ENCODE measurements around the gene CNIH1. TPM values are rescaled to one million over a fixed set of nuclear protein-coding genes. Genes with fewer than 3 reads are reported as not detected.
"Not testable (repeated sequence)": the region's sequence is repeated elsewhere in the genome, so short reads cannot be mapped to it uniquely, and the experiment has no call there.

Gene CNIH1
- total and polyA plus RNA-seq, 4 donors, result 44.1 to 145 (median 85.7) TPM

DNA sequence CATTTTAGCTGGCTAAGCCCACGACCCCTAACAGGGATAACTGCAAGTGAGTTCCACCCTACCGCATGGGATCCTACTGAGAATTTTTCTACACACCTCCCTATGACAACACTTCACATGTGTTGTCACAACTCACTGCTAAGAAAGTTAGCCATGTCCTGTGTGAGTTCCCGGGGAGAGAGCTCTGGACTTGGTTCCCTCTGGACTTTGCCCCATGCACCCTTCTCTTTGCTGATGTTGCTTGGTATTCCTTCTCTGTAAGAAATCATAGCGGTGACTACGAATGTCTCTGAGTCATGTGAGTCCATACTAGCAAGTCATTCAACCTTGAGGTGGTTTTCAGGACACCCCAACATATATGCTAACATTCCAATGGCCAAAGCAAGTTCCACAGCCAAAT is 53.8 kb downstream of the CNIH1 start:
- no peaks in the 10 kb centered on the region for H3K4me1 ChIP-seq (ENCODE audit: control insufficient read depth in 5 of 5, insufficient read depth in 5 of 5, low read length in 5 of 5)
- ATAC-seq (ENCODE audit: insufficient read depth, low FRiP score) (no peak), DNase-seq (no peak)
- TF ChIP-seq, protein P1, sequence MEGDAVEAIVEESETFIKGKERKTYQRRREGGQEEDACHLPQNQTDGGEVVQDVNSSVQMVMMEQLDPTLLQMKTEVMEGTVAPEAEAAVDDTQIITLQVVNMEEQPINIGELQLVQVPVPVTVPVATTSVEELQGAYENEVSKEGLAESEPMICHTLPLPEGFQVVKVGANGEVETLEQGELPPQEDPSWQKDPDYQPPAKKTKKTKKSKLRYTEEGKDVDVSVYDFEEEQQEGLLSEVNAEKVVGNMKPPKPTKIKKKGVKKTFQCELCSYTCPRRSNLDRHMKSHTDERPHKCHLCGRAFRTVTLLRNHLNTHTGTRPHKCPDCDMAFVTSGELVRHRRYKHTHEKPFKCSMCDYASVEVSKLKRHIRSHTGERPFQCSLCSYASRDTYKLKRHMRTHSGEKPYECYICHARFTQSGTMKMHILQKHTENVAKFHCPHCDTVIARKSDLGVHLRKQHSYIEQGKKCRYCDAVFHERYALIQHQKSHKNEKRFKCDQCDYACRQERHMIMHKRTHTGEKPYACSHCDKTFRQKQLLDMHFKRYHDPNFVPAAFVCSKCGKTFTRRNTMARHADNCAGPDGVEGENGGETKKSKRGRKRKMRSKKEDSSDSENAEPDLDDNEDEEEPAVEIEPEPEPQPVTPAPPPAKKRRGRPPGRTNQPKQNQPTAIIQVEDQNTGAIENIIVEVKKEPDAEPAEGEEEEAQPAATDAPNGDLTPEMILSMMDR (IDR thresholded peaks at IDR 0.05; ENCODE audit: control extremely low read depth, extremely low read depth), result no peak
- H3K4me3 ChIP-seq, result no peak overlapping the region
- no peaks in the 10 kb centered on the region for H3K27me3 ChIP-seq (ENCODE audit: control insufficient read depth in 3 of 3, insufficient read depth in 3 of 3, low read length in 2 of 3)
- WGBS, 2 donors, result 93 to 96% methylated on average over 5 of the region's 5 CpGs
- H3K36me3 ChIP-seq (ENCODE audit: control insufficient read depth in 4 of 4, insufficient read depth in 4 of 4, low read length in 4 of 4), result no peaks in the 10 kb centered on the region
- no peak overlapping the region for H3K9ac ChIP-seq (ENCODE audit: insufficient read depth in 1 of 2, low read length in 2 of 2)
- H3K27ac ChIP-seq (ENCODE audit: low read depth in 1 of 2, low read length in 1 of 2), result no peak overlapping the region
- no peaks in the 10 kb centered on the region for H3K9me3 ChIP-seq (ENCODE audit: control insufficient read depth in 4 of 4, insufficient read depth in 3 of 4, low read length in 3 of 4)

DNA sequence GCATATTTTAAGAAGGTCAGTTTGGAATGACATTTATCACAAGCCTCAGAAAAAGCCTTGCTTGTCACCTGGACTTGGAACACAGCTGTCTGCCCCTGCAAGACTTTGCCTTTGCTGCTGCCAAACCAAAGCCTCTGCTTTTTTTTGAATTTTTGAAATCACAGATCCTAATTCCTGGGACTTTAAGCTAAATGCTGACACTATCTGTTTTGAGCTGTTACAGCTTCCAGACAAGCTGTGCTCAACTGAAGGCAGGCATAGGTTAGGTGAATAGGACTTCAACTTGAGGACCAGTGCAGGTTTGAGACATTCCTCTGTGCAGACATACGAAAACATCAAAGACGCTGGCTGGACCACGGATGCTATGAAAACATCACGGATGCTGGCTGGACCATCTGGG is 55.6 kb downstream of the CNIH1 start:
- no peak for ATAC-seq (ENCODE audit: insufficient read depth, low FRiP score)

DNA sequence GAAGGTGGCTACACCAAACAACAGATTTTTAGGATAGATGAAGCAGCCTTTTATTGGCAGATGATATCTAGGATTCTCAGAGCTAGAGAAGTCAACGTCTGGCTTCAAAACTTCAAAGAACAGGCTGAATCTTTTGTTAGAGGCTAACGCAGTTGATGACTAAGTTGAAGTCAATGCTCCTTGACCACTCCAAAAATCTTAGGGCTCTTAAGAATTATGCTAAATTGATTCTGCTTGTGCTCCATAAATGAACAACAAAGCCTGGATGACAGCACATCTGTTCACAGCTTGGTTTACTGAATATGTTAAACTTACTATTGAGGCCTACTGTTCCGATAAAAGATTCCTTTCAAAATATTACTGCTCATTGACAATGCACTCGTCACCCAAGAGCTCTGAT is 57.3 kb downstream of the CNIH1 start:
- no peaks in the 10 kb centered on the region for H3K9me3 ChIP-seq (ENCODE audit: control insufficient read depth in 4 of 4, insufficient read depth in 3 of 4, low read length in 3 of 4)
- TF ChIP-seq, protein P1 (IDR thresholded peaks at IDR 0.05; ENCODE audit: control extremely low read depth, extremely low read depth), result no peak
- ATAC-seq (ENCODE audit: insufficient read depth, low FRiP score) (no peak), DNase-seq (no peak)
- H3K4me3 ChIP-seq, result no peak overlapping the region
- H3K36me3 ChIP-seq (ENCODE audit: control insufficient read depth in 4 of 4, insufficient read depth in 4 of 4, low read length in 4 of 4), result no peaks in the 10 kb centered on the region
- H3K27me3 ChIP-seq (ENCODE audit: control insufficient read depth in 3 of 3, insufficient read depth in 3 of 3, low read length in 2 of 3), result no peaks in the 10 kb centered on the region
- no peak overlapping the region for H3K27ac ChIP-seq (ENCODE audit: low read depth in 1 of 2, low read length in 1 of 2)
- no peak overlapping the region for H3K9ac ChIP-seq (ENCODE audit: insufficient read depth in 1 of 2, low read length in 2 of 2)
- no peaks in the 10 kb centered on the region for H3K4me1 ChIP-seq (ENCODE audit: control insufficient read depth in 5 of 5, insufficient read depth in 5 of 5, low read length in 5 of 5)
- WGBS, 2 donors, result 95 to 97% methylated on average over 4 of the region's 4 CpGs

More for the DNA sequence above, 55.6 kb downstream of the CNIH1 start:
- H3K9ac ChIP-seq (ENCODE audit: insufficient read depth in 1 of 2, low read length in 2 of 2), result no peak overlapping the region
- TF ChIP-seq, protein P1 (IDR thresholded peaks at IDR 0.05; ENCODE audit: control extremely low read depth, extremely low read depth), result no peak
- H3K9me3 ChIP-seq (ENCODE audit: control insufficient read depth in 4 of 4, insufficient read depth in 3 of 4, low read length in 3 of 4), result no peaks in the 10 kb centered on the region
- WGBS, 2 donors, result 81 to 87% methylated on average over 4 of the region's 4 CpGs
- no peak overlapping the region for H3K27ac ChIP-seq (ENCODE audit: low read depth in 1 of 2, low read length in 1 of 2)
- no peaks in the 10 kb centered on the region for H3K27me3 ChIP-seq (ENCODE audit: control insufficient read depth in 3 of 3, insufficient read depth in 3 of 3, low read length in 2 of 3)
- H3K4me3 ChIP-seq, result no peak overlapping the region
- no peaks in the 10 kb centered on the region for H3K36me3 ChIP-seq (ENCODE audit: control insufficient read depth in 4 of 4, insufficient read depth in 4 of 4, low read length in 4 of 4)
- H3K4me1 ChIP-seq (ENCODE audit: control insufficient read depth in 5 of 5, insufficient read depth in 5 of 5, low read length in 5 of 5), result no peaks in the 10 kb centered on the region
- DNase-seq, result peak in 1 of 3 donors; percentile 55

DNA sequence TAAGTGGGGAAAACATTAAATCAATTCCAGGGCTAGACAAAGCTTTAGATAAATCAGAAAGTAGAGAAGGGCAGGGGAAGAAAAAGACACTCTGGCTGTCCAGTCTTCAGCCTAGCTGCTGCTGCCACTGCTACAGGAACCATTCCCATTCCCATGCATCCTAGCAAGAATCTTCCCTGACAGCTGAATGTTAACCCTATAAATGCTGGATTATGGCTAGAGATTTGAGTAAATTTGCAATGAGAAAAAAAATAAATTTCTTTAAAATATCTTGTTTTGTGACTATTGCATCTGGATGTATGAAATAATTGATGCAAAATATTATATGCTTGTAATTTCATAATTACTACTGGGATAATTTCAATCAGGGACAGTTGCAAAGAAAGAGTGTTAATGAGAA is 59.4 kb downstream of the CNIH1 start:
- no peaks in the 10 kb centered on the region for H3K9me3 ChIP-seq (ENCODE audit: control insufficient read depth in 4 of 4, insufficient read depth in 3 of 4, low read length in 3 of 4)
- no peaks in the 10 kb centered on the region for H3K27me3 ChIP-seq (ENCODE audit: control insufficient read depth in 3 of 3, insufficient read depth in 3 of 3, low read length in 2 of 3)
- ATAC-seq (ENCODE audit: insufficient read depth, low FRiP score) (no peak), DNase-seq (peak in 1 of 3 donors; percentile 27)
- no peak overlapping the region for H3K4me3 ChIP-seq
- H3K27ac ChIP-seq (ENCODE audit: low read depth in 1 of 2, low read length in 1 of 2), result no peak overlapping the region
- TF ChIP-seq, protein P1 (IDR thresholded peaks at IDR 0.05; ENCODE audit: control extremely low read depth, extremely low read depth), result no peak
- H3K4me1 ChIP-seq (ENCODE audit: control insufficient read depth in 5 of 5, insufficient read depth in 5 of 5, low read length in 5 of 5), result no peaks in the 10 kb centered on the region
- H3K9ac ChIP-seq (ENCODE audit: insufficient read depth in 1 of 2, low read length in 2 of 2), result no peak overlapping the region
- H3K36me3 ChIP-seq (ENCODE audit: control insufficient read depth in 4 of 4, insufficient read depth in 4 of 4, low read length in 4 of 4), result no peaks in the 10 kb centered on the region

DNA sequence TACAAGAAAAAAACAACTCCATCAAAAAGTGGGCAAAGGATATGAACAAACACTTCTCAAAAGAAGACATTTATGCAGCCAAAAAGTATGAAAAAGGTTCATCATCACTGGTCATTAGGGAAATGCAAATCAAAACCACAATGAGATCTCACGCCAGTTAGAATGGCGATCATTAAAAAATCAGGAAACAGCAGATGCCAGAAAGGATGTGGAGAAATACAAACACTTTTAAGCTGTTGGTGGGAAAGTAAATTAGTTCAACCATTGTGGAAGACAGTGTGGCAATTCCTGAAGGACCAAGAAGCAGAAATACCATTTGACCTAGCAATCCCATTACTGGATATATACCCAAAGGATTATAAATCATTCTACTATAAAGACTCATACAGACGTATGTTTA is 60.6 kb downstream of the CNIH1 start:
- not testable (repeated sequence) for ATAC-seq (ENCODE audit: insufficient read depth, low FRiP score); H3K27me3 ChIP-seq (ENCODE audit: control insufficient read depth in 3 of 3, insufficient read depth in 3 of 3, low read length in 2 of 3); H3K4me1 ChIP-seq (ENCODE audit: control insufficient read depth in 5 of 5, insufficient read depth in 5 of 5, low read length in 5 of 5); DNase-seq; H3K36me3 ChIP-seq (ENCODE audit: control insufficient read depth in 4 of 4, insufficient read depth in 4 of 4, low read length in 4 of 4); H3K4me3 ChIP-seq; H3K9me3 ChIP-seq (ENCODE audit: control insufficient read depth in 4 of 4, insufficient read depth in 3 of 4, low read length in 3 of 4); H3K27ac ChIP-seq (ENCODE audit: low read depth in 1 of 2, low read length in 1 of 2); H3K9ac ChIP-seq (ENCODE audit: insufficient read depth in 1 of 2, low read length in 2 of 2)
- 19 to 46% methylated on average over 3 of the region's 3 CpGs for WGBS, 2 donors

DNA sequence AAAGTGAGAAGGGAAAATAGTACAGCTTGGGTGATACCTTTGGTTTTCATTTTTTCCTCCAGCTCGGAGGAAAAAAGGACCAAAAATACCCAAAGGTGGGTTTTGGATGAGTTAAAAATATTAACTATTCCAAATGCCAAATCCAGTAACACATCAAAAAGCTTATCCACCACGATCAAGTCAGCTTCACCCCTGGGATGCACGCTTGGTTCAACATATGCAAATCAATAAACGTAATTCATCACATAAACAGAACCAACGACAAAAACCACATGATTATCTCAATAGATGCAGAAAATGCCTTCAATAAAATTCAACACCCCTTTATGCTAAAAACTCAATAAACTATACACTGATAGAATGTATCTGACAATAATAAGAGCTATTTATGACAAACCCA is 62.3 kb downstream of the CNIH1 start:
- H3K27ac ChIP-seq (ENCODE audit: low read depth in 1 of 2, low read length in 1 of 2); H3K4me1 ChIP-seq (ENCODE audit: control insufficient read depth in 5 of 5, insufficient read depth in 5 of 5, low read length in 5 of 5); H3K36me3 ChIP-seq (ENCODE audit: control insufficient read depth in 4 of 4, insufficient read depth in 4 of 4, low read length in 4 of 4); DNase-seq; H3K9ac ChIP-seq (ENCODE audit: insufficient read depth in 1 of 2, low read length in 2 of 2); H3K9me3 ChIP-seq (ENCODE audit: control insufficient read depth in 4 of 4, insufficient read depth in 3 of 4, low read length in 3 of 4); H3K4me3 ChIP-seq; H3K27me3 ChIP-seq (ENCODE audit: control insufficient read depth in 3 of 3, insufficient read depth in 3 of 3, low read length in 2 of 3); ATAC-seq (ENCODE audit: insufficient read depth, low FRiP score): not testable (repeated sequence)
- WGBS, 2 donors, result 88 to 89% methylated on average over 5 of the region's 5 CpGs
